ENCODE measurements around the gene NPC1.

NPC1 gene

DNA sequence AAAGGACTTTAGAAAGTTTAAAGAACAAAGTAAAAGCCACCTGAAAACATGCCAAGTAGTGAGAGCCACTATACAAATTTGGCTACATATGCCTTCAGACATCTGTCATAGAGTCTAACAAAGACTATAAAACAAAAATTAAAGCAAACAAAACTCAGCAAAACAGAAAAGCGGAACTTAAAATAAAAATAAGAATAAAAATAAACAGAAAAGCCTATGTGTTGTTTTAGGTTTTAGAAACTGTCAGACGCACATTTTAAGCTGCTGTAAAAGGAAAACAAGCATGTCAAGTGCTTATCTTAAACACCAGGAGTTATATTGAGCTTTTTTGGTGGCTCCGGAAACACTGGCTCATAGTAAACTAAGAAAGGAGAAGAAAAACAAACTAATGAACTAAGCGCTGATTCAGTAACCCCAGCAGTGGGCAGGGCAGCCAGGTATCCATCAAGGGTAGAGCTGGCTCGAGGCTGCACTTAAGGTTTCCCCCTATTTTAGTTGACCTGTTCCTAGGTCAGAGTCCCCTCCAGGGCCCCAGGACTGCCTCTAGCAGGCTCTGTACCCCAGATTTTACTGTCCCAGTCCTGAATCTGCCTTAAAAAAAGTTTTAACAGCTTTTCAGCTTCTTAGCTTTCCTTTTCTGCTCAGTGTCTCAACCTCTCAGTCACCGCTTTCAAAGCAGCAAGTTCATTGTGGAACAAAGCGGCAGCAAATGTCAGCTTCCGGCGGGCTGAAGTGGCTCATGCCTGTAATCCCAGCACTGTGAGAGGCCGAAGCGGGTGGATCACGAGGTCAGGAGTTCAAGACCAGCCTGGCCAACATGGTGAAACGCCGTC, 98.4 kb downstream of the NPC1 start:
- DNase-seq (ENCODE audit: low spot score) = peak; percentile 41

DNA sequence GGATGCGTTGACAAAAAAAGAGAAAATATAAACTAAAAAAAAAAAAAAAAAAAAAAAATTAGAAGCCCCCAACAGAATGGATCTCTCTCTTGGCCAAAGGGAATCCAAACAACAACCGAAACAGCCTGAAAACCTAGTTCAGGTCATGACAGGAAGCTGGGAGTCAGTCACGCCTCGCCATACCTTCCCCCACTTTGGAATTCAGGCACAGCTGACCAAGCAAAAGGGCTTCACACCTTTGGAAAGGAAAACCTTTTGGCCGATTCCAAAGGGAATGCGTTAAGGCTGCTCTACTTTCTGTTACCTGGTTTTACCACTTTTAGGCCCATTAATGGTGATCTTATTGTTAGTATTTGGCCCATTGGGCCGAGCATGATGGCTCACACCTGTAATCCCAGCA, 100.9 kb downstream of the NPC1 start:
- DNase-seq (ENCODE audit: low spot score) = no peak

DNA sequence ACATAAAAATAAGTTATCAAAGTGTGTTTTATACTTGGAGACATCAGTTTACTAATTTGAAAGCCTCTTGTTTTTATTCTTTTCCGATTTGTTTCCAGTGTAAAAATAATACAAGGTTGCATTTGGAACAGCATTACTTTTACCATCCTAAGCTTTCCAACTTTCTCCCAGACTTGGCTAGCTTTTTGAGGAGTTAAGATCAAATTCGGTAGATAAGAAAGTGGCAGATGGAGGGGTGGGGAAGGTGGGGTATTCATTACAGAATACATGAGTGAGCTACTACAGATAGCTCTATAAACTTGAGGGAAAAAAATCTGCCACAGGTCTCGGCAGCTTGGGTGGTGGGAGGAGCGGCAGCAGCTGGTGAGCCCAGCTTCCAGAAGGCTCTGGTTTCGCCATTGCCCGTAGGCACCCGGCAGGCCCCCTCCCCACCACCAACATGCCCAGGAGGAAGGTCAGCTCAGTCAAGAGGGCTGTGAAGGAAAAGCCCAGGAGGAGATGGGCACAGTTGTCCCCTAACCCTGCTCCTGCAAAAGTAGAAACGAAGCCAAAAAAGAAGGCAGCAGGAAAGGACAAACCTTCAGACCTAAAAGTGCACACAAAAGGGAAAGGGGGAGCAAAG, 101.6 kb downstream of the NPC1 start:
- no peak for DNase-seq (ENCODE audit: low spot score)
